K562 (cell line): Measurements from ENCODE around the gene WDR86. TPM values are rescaled to one million over a fixed set of nuclear protein-coding genes. Genes with fewer than 3 reads are reported as not detected.

Experiments
- ATAC-seq: fragments of 200-7000 bp; cut with Tn5 transposase; 3 replicates; pipeline ENCODE4 v1.9.1; 2020; ENCODE audit warnings: moderate library complexity
- BruUV-seq: library from RNA; stranded (reverse); fragments of 400-500 nt; replicated peaks from 2 replicates; lab custom pipeline; 2021; lab: Mats Ljungman, UMichigan
- CTCF ChIA-PET: fragments of 300-600 bp; formaldehyde crosslinking; extraction: SDS; loops from one replicate; lab custom pipeline; 2021; ENCODE audit warnings: low intra/inter-chr PET ratio; lab: Yijun Ruan, JAX
- POLR2A ChIA-PET: fragments of 300-600, 350-650 bp; sonication (Branson Sonifier 250); formaldehyde crosslinking; extraction: SDS; loops from one replicate; lab custom pipeline; 2021; ENCODE audit warnings: antibody characterized with exemption, inconsistent platforms; lab: Yijun Ruan, JAX
- DNase-seq, 4 experiments: peaks; one replicate each; pipeline versions ENCODE4 v3.0.0 to v3.0.0-alpha.2; 2011 to 2018; ENCODE audit warnings: low spot score in 3 of 4, mixed read lengths in 3 of 4; ENCODE audit errors: extremely low read depth in 1 of 4
- FAIRE-seq: peaks from 2 replicates; lab custom pipeline; 2011; peaks lifted over from hg19 to GRCh38; lab: Jason Lieb, UNC
- H2AFZ ChIP-seq: 2 replicates; pipeline ENCODE4 v1.6.0; 2011; ENCODE audit warnings: low read depth, low read length, control low read depth, inconsistent platforms
- H3K27ac ChIP-seq: fragments of 200-600 bp; 3 replicates; pipeline ENCODE4 v1.8.0; 2011; ENCODE audit warnings: low read depth, mild to moderate bottlenecking, control low read depth, inconsistent platforms, low read length, moderate library complexity, mixed read lengths; ENCODE audit errors: extremely low read depth
- H3K27me3 ChIP-seq, 2 experiments: fragments of 300-600 bp in 1 of 2; 2 replicates in 1 of 2; 3 replicates in 1 of 2; pipeline versions ENCODE4 v1.6.0 to v1.8.0; 2011; ENCODE audit warnings: inconsistent platforms in 2 of 2, low read length in 2 of 2, mild to moderate bottlenecking in 1 of 2, mixed read lengths in 1 of 2, moderate library complexity in 1 of 2; ENCODE audit not compliant: control insufficient read depth in 2 of 2, insufficient read depth in 2 of 2
- H3K36me3 ChIP-seq: fragments of 300-600 bp; 3 replicates; pipeline ENCODE4 v1.8.0; 2011; ENCODE audit warnings: mild to moderate bottlenecking, low read length, inconsistent platforms; ENCODE audit not compliant: control insufficient read depth, insufficient read depth
- H3K4me1 ChIP-seq, 2 experiments: fragments of 200-600 bp in 1 of 2; replicated peaks in 1 of 2; 2 replicates in 1 of 2; 3 replicates in 1 of 2; pipeline versions ENCODE4 v1.5.1 to v1.8.0; 2011; ENCODE audit warnings: inconsistent platforms in 2 of 2, low read length in 2 of 2, mild to moderate bottlenecking in 1 of 2, mixed read lengths in 1 of 2, moderate library complexity in 1 of 2; ENCODE audit not compliant: control insufficient read depth in 2 of 2, insufficient read depth in 2 of 2
- H3K4me2 ChIP-seq: 2 replicates; pipeline ENCODE4 v1.6.1; 2011; ENCODE audit warnings: low read length, control low read depth, inconsistent platforms, mixed read lengths; ENCODE audit not compliant: insufficient read depth
- H3K4me3 ChIP-seq: fragments of 200-600 bp; sonication (generic), shearing (Covaris generic); 2 replicates; pipeline ENCODE4 v1.5.1; 2016; ENCODE audit warnings: control low read depth, inconsistent platforms
- H3K79me2 ChIP-seq: fragments of 200-600 bp; 3 replicates; pipeline ENCODE4 v1.8.0; 2011; ENCODE audit warnings: low read length, inconsistent platforms; ENCODE audit not compliant: control insufficient read depth, insufficient read depth
- H3K9ac ChIP-seq, 2 experiments: 2 replicates each; pipeline versions ENCODE4 v1.6.0 to v1.6.1; 2011; ENCODE audit warnings: low read depth in 2 of 2, low read length in 2 of 2, control low read depth in 1 of 2, inconsistent platforms in 1 of 2, mild to moderate bottlenecking in 1 of 2, mixed read lengths in 1 of 2; ENCODE audit not compliant: insufficient read depth in 1 of 2
- H3K9me1 ChIP-seq: one replicate; pipeline ENCODE4 v1.6.0; 2011; ENCODE audit warnings: inconsistent platforms, mild to moderate bottlenecking, low read length, moderate library complexity; ENCODE audit not compliant: control insufficient read depth, insufficient read depth
- H3K9me3 ChIP-seq: replicated peaks from 2 replicates; pipeline ENCODE4 v1.5.1; 2011; ENCODE audit warnings: low read depth, low read length, inconsistent platforms; ENCODE audit not compliant: control insufficient read depth, insufficient read depth
- H4K20me1 ChIP-seq: replicated peaks from 2 replicates; pipeline ENCODE4 v1.6.1; 2011; ENCODE audit warnings: low read length, inconsistent platforms, mixed read lengths; ENCODE audit not compliant: control insufficient read depth, insufficient read depth
- ESRRA ChIP-seq: fragments of 450-650 bp; IDR thresholded peaks from 2 replicates; pipeline ENCODE4 v1.6.1; 2014; ENCODE audit warnings: low read depth, mild to moderate bottlenecking, moderate library complexity, borderline replicate concordance
- RERE ChIP-seq: sonication (generic); formaldehyde crosslinking; IDR thresholded peaks from 2 replicates; pipeline ENCODE4 v1.8.0; 2023; ENCODE audit warnings: missing genetic modification reagents, mild to moderate bottlenecking, borderline replicate concordance
- ZEB2 ChIP-seq: fragments of 450-650 bp; IDR thresholded peaks from 2 replicates; pipeline ENCODE4 v1.6.1; 2016
- WGBS: fragments of 100-300 bp; shearing (Covaris generic); methylation state at CpG from one replicate; pipeline ENCODE4 v1.1.6; 2016; ENCODE audit warnings: low coverage, mixed read lengths; ENCODE audit not compliant: insufficient coverage; ENCODE audit errors: missing lambda C conversion rate; 5-methylcytosine and 5-hydroxymethylcytosine counted together
- in situ Hi-C: fragments of 300-500 bp; cut with MboI; formaldehyde crosslinking; loops from 4 replicates; pipeline ENCODE4 v1.15.0; 2018; ENCODE audit warnings: inconsistent platforms, mixed read lengths
- intact Hi-C: fragments of 100-400 bp; cut with micrococcal nuclease; formaldehyde crosslinking; loops from 2 replicates; pipeline ENCODE4 v1.14.2; 2022
- polyA plus RNA-seq, 8 experiments: library from polyadenylated mRNA; depleted of rRNA in 4 of 8; stranded (reverse) in 5 of 8; unstranded in 3 of 8; fragments of >200 nt; fragmentation: Nextera tagmentation in 2 of 8; fragmentation: Illumina TruSeq in 1 of 8; extraction: Ambion mirVana in 2 of 8; extraction: Trizol in 1 of 8; gene quantifications; 2 replicates each; pipeline versions ENCODE4 v1.2.1 to v1.2.3, GENCODE V29; 2011 to 2014; ENCODE audit warnings: inconsistent platforms in 1 of 8, missing spikeins in 1 of 8
- total RNA-seq, 7 experiments: library from RNA; depleted of rRNA in 6 of 7; stranded (reverse); fragments of >200 nt in 6 of 7; fragmentation: Illumina TruSeq in 2 of 7; extraction: Trizol in 2 of 7; gene quantifications; 2 replicates each; pipeline versions ENCODE4 v1.2.1 to v1.2.3, GENCODE V29; 2011 to 2021; ENCODE audit warnings: low replicate concordance in 1 of 7
- TF ChIP-seq, protein P1 (sequence below): fragments of 450-650 bp; formaldehyde crosslinking; IDR thresholded peaks from 2 replicates; pipeline ENCODE4 v1.4.0; 2020; ENCODE audit warnings: mild to moderate bottlenecking, moderate library complexity

The WDR86 gene
- total and polyA plus RNA-seq, 9 of the 15 experiments (the other 6 are each of a cell fraction or from before 2014, with no cell fraction given): 0.24 TPM; not detected in 8

GRCh38 chr7:151454305-151454704 lies 44.5 kb upstream of the WDR86 start:
- ChIA-PET CTCF (no interaction called here), POLR2A (interaction anchor here (1.6 kb wide), 1 partner anchor 55 kb away, joined by 3 read pairs; no protein-coding TSS in a partner anchor)
- H3K27me3 ChIP-seq: peaks cover 68 to 86% of the 10 kb centered on the region in 2 experiments
- H3K27ac ChIP-seq: no peak overlapping the region
- H3K4me2 ChIP-seq: no peak overlapping the region
- no peak overlapping the region for H2AFZ ChIP-seq
- H3K4me1 ChIP-seq: peaks cover 0 to 18% of the 10 kb centered on the region in 2 experiments; a peak in 1 of 5 replicates
- H3K4me3 ChIP-seq: no peak overlapping the region
- intact Hi-C loops (loop anchor here (5.0 kb wide), 1 partner anchor 303 kb away; no protein-coding TSS in a partner anchor), in situ Hi-C loops (no loop called here)
- no peaks in the 10 kb centered on the region for H3K36me3 ChIP-seq
- H3K9ac ChIP-seq: 0 out of 4 replicates have a peak overlapping the region, but pooled peaks of 1 of the 2 experiments have one; percentile 4
- H3K79me2 ChIP-seq: no peaks in the 10 kb centered on the region
- DNase-seq (no peak), FAIRE-seq (no peak), ATAC-seq (no peak)
- no peaks in the 10 kb centered on the region for H3K9me3 ChIP-seq
- H3K9me1 ChIP-seq: no peaks in the 10 kb centered on the region
- BruUV-seq: no TSS peak
- 42% methylated on average over 14 of the region's 14 CpGs for whole genome bisulfite sequencing
- TF ChIP-seq, protein P1, sequence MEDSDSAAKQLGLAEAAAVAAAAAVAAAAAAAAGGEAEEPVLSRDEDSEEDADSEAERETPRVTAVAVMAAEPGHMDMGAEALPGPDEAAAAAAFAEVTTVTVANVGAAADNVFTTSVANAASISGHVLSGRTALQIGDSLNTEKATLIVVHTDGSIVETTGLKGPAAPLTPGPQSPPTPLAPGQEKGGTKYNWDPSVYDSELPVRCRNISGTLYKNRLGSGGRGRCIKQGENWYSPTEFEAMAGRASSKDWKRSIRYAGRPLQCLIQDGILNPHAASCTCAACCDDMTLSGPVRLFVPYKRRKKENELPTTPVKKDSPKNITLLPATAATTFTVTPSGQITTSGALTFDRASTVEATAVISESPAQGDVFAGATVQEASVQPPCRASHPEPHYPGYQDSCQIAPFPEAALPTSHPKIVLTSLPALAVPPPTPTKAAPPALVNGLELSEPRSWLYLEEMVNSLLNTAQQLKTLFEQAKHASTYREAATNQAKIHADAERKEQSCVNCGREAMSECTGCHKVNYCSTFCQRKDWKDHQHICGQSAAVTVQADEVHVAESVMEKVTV: no peak
- no peak for TF ChIP-seq ESRRA
- no peak for TF ChIP-seq RERE
- no peak for TF ChIP-seq ZEB2
- H4K20me1 ChIP-seq: peaks cover 6% of the 10 kb centered on the region; the same call in 1 of the 2 replicates
